ENCODE results near the gene CCNC.
A peak's percentile ranks its signal among the peaks of the same experiment; 100 is the strongest.

Gene CCNC

GRCh38 chr6:99543968-99544367 is 24.5 kb downstream of the CCNC start:
- no peak for DNase-seq

- DNase-seq: peak; percentile 1
Observed at GRCh38 chr6:99530627-99531026, 37.8 kb downstream of the CCNC start.

GRCh38 chr6:99522531-99522930 is 45.9 kb downstream of the CCNC start:
- peak; percentile 69 for DNase-seq

- peak; percentile 60 for DNase-seq
Observed at GRCh38 chr6:99521633-99522151, 46.8 kb downstream of the CCNC start.

- peak; percentile 80 for DNase-seq
Observed at GRCh38 chr6:99520855-99521632, 47.4 kb downstream of the CCNC start.

GRCh38 chr6:99519446-99519845 is 49.0 kb downstream of the CCNC start:
- no peak for DNase-seq

- DNase-seq: peak; percentile 17
Observed at GRCh38 chr6:99514089-99514488, 54.4 kb downstream of the CCNC start.

- peak; percentile 33 for DNase-seq
Observed at GRCh38 chr6:99512033-99512432, 56.4 kb downstream of the CCNC start.

GRCh38 chr6:99507648-99508047 is 60.8 kb downstream of the CCNC start:
- no peak for DNase-seq

- no peak for DNase-seq
Observed at GRCh38 chr6:99501762-99502161, 66.7 kb downstream of the CCNC start.

- DNase-seq: no peak
Observed at GRCh38 chr6:99498421-99498820, 70.0 kb downstream of the CCNC start.

- no peak for DNase-seq
Observed at GRCh38 chr6:99495466-99495865, 73.0 kb downstream of the CCNC start.

Data from fibroblast of upper back skin (primary cell).